Keratinocyte (primary cell): Measurements from ENCODE around the gene WBP1L. TPM values are rescaled to one million over a fixed set of nuclear protein-coding genes. Genes with fewer than 3 reads are reported as not detected.

Experiments used
- DNase-seq: peaks from one replicate; pipeline ENCODE4 v3.0.0-alpha.2; 2011; ENCODE audit warnings: low read depth, missing footprints, low spot score
- FAIRE-seq: peaks from 2 replicates; lab custom pipeline; 2011; peaks lifted over from hg19 to GRCh38; lab: Jason Lieb, UNC
- H2AFZ ChIP-seq: 2 replicates; pipeline ENCODE4 v1.6.0; 2012; ENCODE audit warnings: low read length, control low read depth, inconsistent platforms; ENCODE audit not compliant: control insufficient read depth
- H3K27ac ChIP-seq: 2 replicates; pipeline ENCODE4 v1.5.1; 2011; ENCODE audit warnings: low read length; ENCODE audit not compliant: control insufficient read depth, insufficient read depth
- H3K27me3 ChIP-seq: 3 replicates; pipeline ENCODE4 v1.6.0; 2011; ENCODE audit warnings: low read length; ENCODE audit not compliant: control insufficient read depth, insufficient read depth; ENCODE audit errors: extremely low read depth
- H3K36me3 ChIP-seq, 2 experiments: 2 replicates in 1 of 2; 3 replicates in 1 of 2; pipeline ENCODE4 v1.5.1; 2011; ENCODE audit warnings: low read length in 2 of 2, mild to moderate bottlenecking in 1 of 2; ENCODE audit not compliant: control insufficient read depth in 2 of 2, insufficient read depth in 2 of 2; ENCODE audit errors: extremely low read depth in 1 of 2
- H3K4me1 ChIP-seq: 3 replicates; pipeline ENCODE4 v1.5.1; 2011; ENCODE audit warnings: low read length; ENCODE audit not compliant: control insufficient read depth, insufficient read depth; ENCODE audit errors: extremely low read depth
- H3K4me2 ChIP-seq: 3 replicates; pipeline ENCODE4 v1.6.0; 2011; ENCODE audit warnings: low read depth, low read length; ENCODE audit not compliant: control insufficient read depth, insufficient read depth; ENCODE audit errors: extremely low read depth
- H3K4me3 ChIP-seq, 3 experiments: fragments of 200-600 bp in 1 of 3; sonication (generic) in 1 of 3; 2 replicates in 2 of 3; 3 replicates in 1 of 3; pipeline ENCODE4 v1.5.1; 2011 to 2016; ENCODE audit warnings: low read length in 3 of 3, mild to moderate bottlenecking in 3 of 3, control low read depth in 2 of 3, inconsistent platforms in 1 of 3, low read depth in 1 of 3, mixed read lengths in 1 of 3, mixed run types in 1 of 3, moderate library complexity in 1 of 3; ENCODE audit not compliant: control insufficient read depth in 2 of 3, insufficient read depth in 2 of 3; ENCODE audit errors: extremely low read depth in 1 of 3
- H3K79me2 ChIP-seq: 2 replicates; pipeline ENCODE4 v1.6.0; 2012; ENCODE audit warnings: low read length; ENCODE audit not compliant: control insufficient read depth, insufficient read depth
- H3K9ac ChIP-seq: 3 replicates; pipeline ENCODE4 v1.6.0; 2011; ENCODE audit warnings: low read length; ENCODE audit not compliant: control insufficient read depth, insufficient read depth; ENCODE audit errors: extremely low read depth
- H3K9me1 ChIP-seq: 3 replicates; pipeline ENCODE4 v1.6.0; 2011; ENCODE audit warnings: low read length; ENCODE audit not compliant: control insufficient read depth, insufficient read depth; ENCODE audit errors: extremely low read depth
- H3K9me3 ChIP-seq: 2 replicates; pipeline ENCODE4 v1.5.1; 2012; ENCODE audit warnings: low read depth, low read length; ENCODE audit not compliant: control insufficient read depth
- H4K20me1 ChIP-seq: 3 replicates; pipeline ENCODE4 v1.6.0; 2011; ENCODE audit warnings: low read length; ENCODE audit not compliant: control insufficient read depth, insufficient read depth; ENCODE audit errors: extremely low read depth
- EZH2 ChIP-seq: IDR thresholded peaks from one replicate; pipeline ENCODE4 v1.6.1; 2012; ENCODE audit warnings: inconsistent platforms, mild to moderate bottlenecking, low read length, moderate library complexity
- dilution Hi-C: fragments of 300-500 bp; cut with MboI; formaldehyde crosslinking; loops from one replicate; pipeline ENCODE4 v1.7.0; 2020; ENCODE audit warnings: low sequenced_read_pairs; ENCODE audit not compliant: extremely low pct_ligation_motif_present
- polyA plus RNA-seq, 5 experiments: library from polyadenylated mRNA; depleted of rRNA in 3 of 5; stranded (reverse) in 3 of 5; stranded (forward) in 1 of 5; unstranded in 1 of 5; fragments of >200 nt; gene quantifications; 1 replicate in 1 of 5; 2 replicates in 3 of 5; 3 replicates in 1 of 5; pipeline versions ENCODE4 v1.2.1 to v1.2.3, GENCODE V29; 2011 to 2012; ENCODE audit warnings: missing spikeins in 2 of 5, low read depth in 1 of 5, low replicate concordance in 1 of 5
- TF ChIP-seq, protein P1 (sequence below), 3 experiments: IDR thresholded peaks in 1 of 3; conservative IDR thresholded peaks in 1 of 3; optimal IDR thresholded peaks in 1 of 3; 2 replicates in 2 of 3; 3 replicates in 1 of 3; pipeline versions ENCODE3 to v1.5.1; 2011; ENCODE audit warnings: low read length in 3 of 3, mild to moderate bottlenecking in 3 of 3, moderate library complexity in 2 of 3, control low read depth in 1 of 3, inconsistent platforms in 1 of 3; ENCODE audit not compliant: insufficient read depth in 2 of 3; ENCODE audit errors: extremely low read depth in 1 of 3

The WBP1L gene
- polyA plus RNA-seq, 1 donor (not counting 4 experiments of a cell fraction or from before 2014, with no cell fraction given) = 24.3 TPM

DNA sequence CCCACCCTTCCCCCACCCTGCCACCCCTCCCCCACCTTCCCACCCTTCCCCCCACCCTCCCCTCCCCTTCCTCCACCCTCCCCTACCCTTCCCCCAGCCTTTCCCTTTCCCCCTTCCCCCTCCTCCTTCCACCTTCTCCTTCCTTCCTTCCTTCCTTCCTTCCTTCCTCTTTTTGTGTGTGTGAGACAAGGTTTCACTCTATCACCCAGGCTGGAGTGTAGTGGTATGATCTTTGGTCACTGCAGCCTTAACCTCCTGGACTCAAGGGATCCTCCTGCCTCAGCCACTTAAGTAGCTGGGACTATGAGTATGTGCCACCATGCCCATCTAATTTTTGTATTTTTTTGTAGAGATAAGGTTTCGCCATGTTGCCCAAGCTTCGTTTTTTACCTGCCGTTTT, 58.2 kb downstream of the WBP1L start:
- Histone ChIP-seq H3K36me3 (peaks cover 20 to 22% of the 10 kb centered on the region in 2 experiments), H3K4me1 (peaks cover 28% of the 10 kb centered on the region), H3K9me1 (no peaks in the 10 kb centered on the region), H3K79me2 (no peaks in the 10 kb centered on the region), H2AFZ (no peak overlapping the region), H3K27me3 (no peaks in the 10 kb centered on the region), H4K20me1 (no peaks in the 10 kb centered on the region), H3K9me3 (no peaks in the 10 kb centered on the region), H3K4me3 (no peak overlapping the region), H3K27ac (no peak overlapping the region), H3K9ac (no peak overlapping the region), H3K4me2 (no peak overlapping the region)
- no peak for DNase-seq
- dilution Hi-C loops = no loop called here
- FAIRE-seq = no peak
- no peak for TF ChIP-seq EZH2

DNA sequence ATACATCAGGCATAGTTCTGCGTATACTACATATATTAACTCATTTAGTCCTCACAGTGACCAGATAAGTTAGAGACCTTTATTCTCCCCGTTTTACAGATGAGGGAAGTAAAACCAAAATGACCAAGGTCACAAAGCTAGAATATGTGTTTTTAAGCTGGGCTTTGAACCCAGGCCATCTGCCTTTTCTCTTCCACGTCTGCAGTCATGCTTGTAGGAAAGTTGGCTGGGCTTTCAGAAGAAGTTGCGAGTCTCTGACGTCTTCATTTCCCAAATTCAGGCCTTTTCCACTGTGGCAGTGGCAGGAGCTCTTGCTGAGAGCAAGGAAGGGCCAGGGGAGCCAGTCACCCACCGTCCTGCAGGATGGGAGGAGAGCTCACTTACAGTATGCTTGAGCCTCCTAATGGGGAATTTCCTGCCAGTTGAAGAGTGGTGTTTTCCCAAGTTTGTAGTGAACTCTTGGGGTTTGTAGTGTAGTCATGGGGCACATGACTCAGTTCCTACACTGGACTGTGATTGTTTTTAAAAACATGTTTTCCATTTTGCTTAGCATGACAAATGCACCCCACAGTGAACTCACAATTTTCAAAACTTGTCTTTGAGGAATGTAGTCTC, 59.3 kb downstream of the WBP1L start:
- no peak for FAIRE-seq

More for the DNA sequence above, 59.3 kb downstream of the WBP1L start:
- Histone ChIP-seq H3K4me1 (peaks cover 28% of the 10 kb centered on the region), H3K9ac (peak overlapping the region; percentile 24), H2AFZ (no peak overlapping the region), H3K4me2 (no peak overlapping the region), H3K27ac (peak overlapping the region; percentile 74), H3K27me3 (no peaks in the 10 kb centered on the region), H3K79me2 (no peaks in the 10 kb centered on the region), H3K4me3 (no peak overlapping the region), H3K9me3 (no peaks in the 10 kb centered on the region), H4K20me1 (no peaks in the 10 kb centered on the region), H3K9me1 (no peaks in the 10 kb centered on the region), H3K36me3 (peaks cover 18 to 21% of the 10 kb centered on the region in 2 experiments)
- no peak for DNase-seq
- no peak for TF ChIP-seq EZH2
- TF ChIP-seq, protein P1, sequence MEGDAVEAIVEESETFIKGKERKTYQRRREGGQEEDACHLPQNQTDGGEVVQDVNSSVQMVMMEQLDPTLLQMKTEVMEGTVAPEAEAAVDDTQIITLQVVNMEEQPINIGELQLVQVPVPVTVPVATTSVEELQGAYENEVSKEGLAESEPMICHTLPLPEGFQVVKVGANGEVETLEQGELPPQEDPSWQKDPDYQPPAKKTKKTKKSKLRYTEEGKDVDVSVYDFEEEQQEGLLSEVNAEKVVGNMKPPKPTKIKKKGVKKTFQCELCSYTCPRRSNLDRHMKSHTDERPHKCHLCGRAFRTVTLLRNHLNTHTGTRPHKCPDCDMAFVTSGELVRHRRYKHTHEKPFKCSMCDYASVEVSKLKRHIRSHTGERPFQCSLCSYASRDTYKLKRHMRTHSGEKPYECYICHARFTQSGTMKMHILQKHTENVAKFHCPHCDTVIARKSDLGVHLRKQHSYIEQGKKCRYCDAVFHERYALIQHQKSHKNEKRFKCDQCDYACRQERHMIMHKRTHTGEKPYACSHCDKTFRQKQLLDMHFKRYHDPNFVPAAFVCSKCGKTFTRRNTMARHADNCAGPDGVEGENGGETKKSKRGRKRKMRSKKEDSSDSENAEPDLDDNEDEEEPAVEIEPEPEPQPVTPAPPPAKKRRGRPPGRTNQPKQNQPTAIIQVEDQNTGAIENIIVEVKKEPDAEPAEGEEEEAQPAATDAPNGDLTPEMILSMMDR (optimal IDR thresholded peaks at IDR 0.05 in 1 of 3, IDR thresholded peaks at IDR 0.05 in 1 of 3, conservative IDR thresholded peaks at IDR 0.05 in 1 of 3; ENCODE audit: extremely low read depth in 1 of 3, insufficient read depth in 2 of 3, low read length in 3 of 3) = no peak
- dilution Hi-C loops = no loop called here
